Activated CD4-positive, CD25-positive, alpha-beta regulatory T cell treated with anti-CD3 and anti-CD28 coated beads, Interleukin-2, amount 50 U/mL, for 72 hours (primary cell): Measurements from ENCODE around the gene DCST1.
A peak's percentile ranks its signal among the peaks of the same experiment; 100 is the strongest.

Experiments
- DNase-seq: peaks from one replicate; pipeline ENCODE4 v3.0.0; 2021

The DCST1 gene

DNA sequence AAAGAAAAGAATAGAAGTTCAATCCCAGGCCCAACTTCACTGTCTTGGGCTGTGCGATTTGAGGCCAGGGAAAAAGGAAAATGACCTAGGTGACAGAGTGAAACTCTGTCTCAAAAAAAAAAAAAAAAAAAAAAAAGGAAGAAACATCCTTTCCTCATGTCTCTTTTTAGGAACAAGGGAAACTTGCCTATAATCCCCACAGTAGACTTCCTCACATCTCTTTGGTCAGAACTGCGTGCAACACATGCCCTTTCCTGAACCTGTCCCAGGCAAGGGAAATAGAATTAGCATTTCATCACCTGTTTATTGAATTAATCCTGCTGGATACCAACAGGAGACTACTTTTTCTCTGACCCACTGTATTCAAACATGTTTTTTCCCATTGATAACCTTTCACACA is 2.3 kb downstream of the DCST1 start:
- DNase-seq = no peak

GRCh38 chr1:155037043-155037442 is 3.4 kb downstream of the DCST1 start:
- no peak for DNase-seq

DNA sequence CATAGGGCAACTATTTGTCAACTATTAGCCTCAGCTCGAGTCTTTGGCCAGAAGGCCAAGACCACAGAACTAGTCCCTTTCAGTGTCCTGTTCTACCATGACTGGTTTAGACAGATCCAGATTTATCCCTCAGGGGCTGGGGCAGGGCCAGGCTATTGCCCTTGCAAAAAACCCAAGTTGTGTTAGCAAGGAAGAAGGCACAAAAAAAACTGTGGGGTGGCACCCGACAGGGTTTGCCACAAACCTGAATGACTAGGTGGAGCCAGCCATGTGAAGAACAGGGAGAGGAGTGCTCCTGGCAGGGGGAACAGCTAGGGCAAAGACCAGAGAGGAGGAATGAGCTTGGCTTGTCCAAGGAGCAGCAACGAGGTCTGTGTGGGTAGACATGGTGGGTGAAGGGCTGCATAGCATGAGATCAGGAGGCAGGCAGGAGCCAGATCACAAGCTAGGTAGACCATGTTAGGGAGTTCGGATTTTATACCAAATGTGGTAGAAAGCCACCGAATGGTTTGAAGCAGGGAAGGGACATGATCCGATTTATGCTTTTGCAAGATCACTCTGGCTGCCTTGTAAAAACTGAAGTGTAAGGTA is 4.3 kb downstream of the DCST1 start:
- no peak for DNase-seq

- DNase-seq = no peak
Measured at GRCh38 chr1:155038602-155039307, 5.1 kb downstream of the DCST1 start.

GRCh38 chr1:155039308-155039669 is 5.7 kb downstream of the DCST1 start:
- no peak for DNase-seq

DNA sequence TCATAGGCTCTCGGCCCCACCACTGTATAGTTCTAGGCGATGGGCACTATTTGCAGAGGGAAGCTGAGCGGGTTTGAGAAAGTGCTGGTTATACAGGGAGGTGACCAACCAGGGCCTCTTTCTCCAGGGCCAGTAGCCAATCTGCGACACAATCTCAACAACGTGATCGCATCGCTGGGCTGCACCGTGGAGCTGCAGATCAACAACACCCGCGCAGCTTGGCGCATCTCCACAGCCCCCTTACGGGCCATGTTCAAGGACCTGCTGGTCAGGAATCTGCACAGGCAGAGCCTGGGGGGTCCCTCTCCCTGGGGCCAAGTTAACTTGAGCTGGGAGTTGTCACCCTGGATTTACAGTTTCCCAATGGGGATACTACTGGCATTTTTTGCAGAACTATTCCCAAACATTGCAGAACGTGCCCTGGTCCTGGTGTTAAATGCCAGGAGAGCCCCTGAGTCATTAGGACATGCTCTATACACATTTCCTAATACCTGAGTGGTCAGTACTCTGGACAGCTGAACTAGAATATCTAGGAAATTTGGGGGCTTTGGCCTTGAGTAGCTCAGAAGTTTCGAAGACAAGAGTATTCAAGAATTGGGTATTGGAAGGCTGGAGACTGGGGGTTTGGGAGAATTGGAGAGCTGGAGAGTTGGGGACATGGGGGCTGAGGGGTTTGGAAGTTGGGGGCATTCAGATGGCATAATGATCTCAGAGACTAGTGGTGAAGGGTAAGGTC is 6.9 kb downstream of the DCST1 start:
- DNase-seq = no peak

DNA sequence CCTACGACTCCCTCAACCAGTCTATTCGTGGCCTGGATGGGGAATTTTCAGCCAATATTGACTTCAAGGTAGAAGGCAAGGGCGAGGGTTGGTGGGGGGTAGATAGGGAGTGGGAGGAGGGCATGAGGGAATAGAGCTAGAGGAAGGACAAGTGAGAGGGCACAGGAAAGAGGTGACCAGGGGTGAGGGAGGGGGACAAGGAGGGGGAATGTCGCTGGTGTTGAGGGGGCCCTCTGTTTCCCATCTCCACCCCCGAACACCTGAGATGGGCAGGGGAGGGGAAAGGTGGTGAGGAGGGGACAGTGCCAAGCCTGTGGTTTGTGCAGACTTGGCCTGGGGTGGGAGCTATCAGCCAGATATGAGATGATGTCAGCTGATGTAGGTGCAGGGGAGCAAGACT is 9.2 kb downstream of the DCST1 start:
- no peak for DNase-seq

DNA sequence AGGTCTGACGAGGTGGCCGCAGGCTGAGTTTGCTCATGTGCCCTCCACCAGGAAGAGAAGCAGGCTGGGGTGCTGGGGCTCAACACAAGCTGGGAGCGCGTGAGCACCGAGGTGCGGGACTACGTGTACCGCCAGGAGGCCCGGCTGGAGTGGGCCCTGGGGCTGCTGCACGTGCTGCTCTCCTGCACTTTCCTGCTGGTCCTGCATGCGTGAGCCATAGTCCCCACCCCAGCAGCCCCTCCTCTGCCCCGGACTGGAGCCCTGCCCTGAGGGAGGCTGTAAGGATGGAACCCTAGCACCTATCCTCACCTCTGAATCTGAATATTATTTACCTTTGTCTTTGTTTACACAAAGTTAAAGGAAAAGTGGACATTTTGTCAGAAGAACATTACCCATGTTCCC is 9.7 kb downstream of the DCST1 start:
- DNase-seq = no peak

- no peak for DNase-seq
Measured at GRCh38 chr1:155043793-155044192, 10.2 kb downstream of the DCST1 start.

GRCh38 chr1:155044365-155044764 is 10.7 kb downstream of the DCST1 start:
- DNase-seq = no peak

DNA sequence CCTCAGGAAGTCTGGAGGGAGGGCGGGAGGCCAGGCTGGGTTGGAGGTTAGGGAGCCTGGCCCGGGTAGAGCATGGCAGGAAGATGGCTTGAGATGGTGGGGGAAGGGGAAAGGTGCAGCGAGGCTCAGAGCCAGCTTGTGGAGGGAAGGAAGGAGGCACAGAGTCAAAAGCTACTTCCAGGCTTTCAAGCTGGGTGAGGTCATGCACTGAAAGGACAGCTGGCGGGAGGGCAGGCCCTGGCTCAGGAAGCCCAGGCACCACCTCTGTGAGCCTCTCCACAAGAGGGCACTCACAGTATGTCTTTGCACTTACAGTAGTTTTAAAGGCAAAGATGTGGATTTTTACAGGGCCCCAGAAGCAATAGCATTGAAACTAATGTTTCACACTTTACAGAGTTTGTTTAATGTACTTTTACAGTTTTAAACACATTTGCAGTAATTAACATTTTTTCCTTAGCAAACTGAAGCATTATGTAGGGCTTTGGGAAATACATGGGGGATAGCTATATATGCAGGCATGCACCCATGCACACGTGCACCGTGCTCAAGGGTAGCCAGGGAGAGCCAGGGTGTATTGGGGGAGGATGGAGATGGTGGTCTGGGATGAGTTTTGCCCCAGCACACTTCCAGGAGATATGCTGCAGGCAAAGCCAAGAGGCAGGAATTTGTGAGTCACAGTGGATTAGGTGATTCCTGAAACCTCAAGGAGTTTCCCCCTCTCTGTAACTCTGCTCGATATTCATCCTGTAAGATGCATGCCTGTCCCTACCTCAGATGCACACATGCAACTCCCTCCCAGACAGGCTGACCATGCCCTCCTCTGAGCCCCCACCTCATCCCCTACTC is 11.4 kb downstream of the DCST1 start:
- no peak for DNase-seq

DNA sequence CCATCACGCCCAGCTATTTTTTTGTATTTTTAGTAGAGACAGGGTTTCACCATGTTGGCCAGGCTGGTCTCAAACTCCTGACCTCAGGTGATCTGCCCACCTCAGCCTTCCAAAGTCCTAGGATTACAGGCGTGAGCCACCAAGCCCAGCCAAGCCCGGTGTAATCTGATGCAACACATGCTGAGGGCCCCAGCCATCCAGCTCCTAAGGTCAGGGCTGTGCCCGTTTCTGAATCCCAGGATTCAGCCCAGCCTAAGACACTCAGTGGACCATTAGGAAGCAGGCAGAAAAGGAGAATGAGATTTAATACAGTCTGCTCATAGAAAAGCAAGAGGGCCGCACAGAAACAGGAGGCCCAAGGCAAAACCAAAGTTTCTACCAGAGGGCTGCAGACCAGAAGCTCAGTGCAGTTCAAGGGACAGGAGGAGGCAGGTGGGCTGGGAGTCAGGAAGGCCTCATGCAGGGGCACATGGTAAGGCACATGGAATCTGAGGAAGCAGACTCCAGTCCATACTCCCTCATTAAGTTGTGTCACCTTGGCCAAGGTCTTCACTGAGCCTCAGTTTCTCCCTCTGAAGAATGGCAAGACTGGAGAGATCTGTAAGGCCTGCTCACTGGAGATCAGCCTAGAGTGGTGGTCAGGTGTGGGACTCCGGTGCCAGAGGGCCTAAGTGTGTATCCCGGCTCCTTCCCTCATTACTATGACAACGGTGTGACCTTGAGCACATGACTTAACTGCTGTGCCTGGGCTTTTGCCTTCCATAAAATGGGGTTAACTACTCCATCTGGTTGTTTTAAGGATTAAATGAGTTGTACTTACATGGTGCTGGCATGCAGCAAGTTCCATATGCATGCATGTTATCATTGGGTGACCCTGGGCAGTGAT is 15.1 kb downstream of the DCST1 start:
- DNase-seq = no peak

DNA sequence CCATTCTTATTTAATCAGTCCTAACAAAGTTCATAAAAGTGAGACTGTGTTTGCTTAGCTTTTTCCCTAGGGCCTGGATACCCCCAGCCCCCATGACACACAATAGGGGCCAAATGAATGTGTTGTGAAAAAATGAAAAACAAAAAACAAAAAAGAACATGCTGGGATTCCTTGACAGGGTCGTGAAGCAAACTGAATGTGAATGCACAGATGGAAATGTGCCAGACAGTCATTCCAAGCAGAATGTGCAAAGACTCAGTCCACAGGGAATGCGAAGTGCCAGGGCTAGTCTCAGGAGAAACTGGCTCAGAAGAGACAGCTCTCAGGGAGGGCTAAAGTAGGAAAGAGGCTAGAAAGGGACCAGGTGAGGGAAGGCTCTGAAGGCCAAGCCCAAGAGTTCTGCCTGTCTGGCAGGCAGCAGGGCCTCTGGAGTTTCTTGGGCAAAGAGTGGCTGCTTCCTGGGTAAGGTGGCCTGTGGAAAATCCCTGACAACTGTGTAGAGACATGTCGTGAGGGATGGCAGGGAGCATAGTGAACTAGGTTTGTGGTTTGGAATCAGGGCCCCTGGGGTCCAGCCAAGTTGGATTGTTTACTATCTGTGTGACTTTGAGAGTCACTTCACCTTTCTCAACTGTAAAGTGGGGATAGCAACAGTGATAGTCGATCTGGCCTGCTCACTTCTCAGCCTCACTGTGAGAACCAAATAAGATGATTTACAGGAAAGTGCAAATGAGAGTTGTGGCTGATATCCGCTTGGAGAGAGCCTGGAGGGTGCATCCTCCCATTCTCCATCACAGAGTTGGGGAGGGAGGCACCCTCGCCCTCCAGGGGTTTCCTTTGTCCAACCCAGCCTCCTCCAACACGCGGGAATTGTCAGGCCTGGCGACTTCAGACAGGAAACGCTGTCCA is 16.3 kb downstream of the DCST1 start:
- DNase-seq = no peak

GRCh38 chr1:155050560-155051341 is 17.1 kb downstream of the DCST1 start, which contains the start of gene ADAM15:
Gene ADAM15 (plus strand): TSS chr1:155051316. CDS start chr1:155051387, 71 bp downstream.
- DNase-seq = peak; percentile 88

GRCh38 chr1:155051342-155051776 is 17.7 kb downstream of the DCST1 start:
- DNase-seq = no peak

DNA sequence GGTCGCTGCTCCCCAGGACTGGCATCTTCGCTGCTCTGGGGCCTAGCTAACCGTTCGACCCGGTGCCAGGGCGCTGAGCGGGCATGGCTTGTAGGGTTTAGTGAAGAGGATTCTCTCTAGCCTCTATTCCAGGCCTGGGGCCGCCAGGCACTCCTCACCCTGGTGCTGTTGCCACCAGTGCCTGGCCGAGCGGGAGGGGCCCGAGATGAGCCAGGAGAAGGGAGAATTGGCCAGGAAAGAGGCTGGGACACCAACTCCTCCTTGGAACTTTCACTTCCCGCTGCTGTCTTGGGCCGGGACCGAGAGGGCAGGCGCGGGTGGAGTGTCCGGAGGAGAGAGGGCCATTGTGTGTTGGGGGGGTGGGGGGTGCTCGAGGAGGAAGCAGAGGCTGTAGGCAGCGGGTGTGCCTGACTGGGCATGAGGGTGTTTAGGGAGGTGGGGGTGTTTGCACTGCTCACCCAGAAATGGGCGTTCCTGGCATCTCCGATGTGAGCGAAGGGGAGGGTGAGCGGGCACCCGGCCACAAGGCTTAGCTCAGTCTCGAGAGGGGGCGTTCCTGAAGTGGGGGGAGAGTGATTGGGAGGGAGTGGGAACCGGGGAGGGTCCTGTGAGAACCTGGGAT is 18.3 kb downstream of the DCST1 start:
- peak; percentile 47 for DNase-seq

- no peak for DNase-seq
Measured at GRCh38 chr1:155052439-155053395, 19.1 kb downstream of the DCST1 start.

GRCh38 chr1:155053531-155054105 is 20.0 kb downstream of the DCST1 start:
- DNase-seq = no peak
